ENCODE measurements around the gene MMP7.

The MMP7 gene

GRCh38 chr11:102493524-102493923 is 37.0 kb downstream of the MMP7 start:
- DNase-seq = no peak

GRCh38 chr11:102491969-102492368 is 38.6 kb downstream of the MMP7 start:
- no peak for DNase-seq

- DNase-seq = no peak
These were observed 41.1 kb downstream of the MMP7 start for GRCh38 chr11:102489186-102490145.

GRCh38 chr11:102488208-102488607 is 42.3 kb downstream of the MMP7 start:
- DNase-seq = no peak

- DNase-seq = no peak
These were observed 43.3 kb downstream of the MMP7 start for GRCh38 chr11:102487214-102487613.

- DNase-seq = no peak
These were observed 44.0 kb downstream of the MMP7 start for GRCh38 chr11:102486584-102486983.

- no peak for DNase-seq
These were observed 45.3 kb downstream of the MMP7 start for GRCh38 chr11:102485095-102485722.

- DNase-seq = no peak
These were observed 48.1 kb downstream of the MMP7 start for GRCh38 chr11:102482433-102482832.

- DNase-seq = no peak
These were observed 50.8 kb downstream of the MMP7 start for GRCh38 chr11:102479733-102480132.

GRCh38 chr11:102478673-102479299 is 51.8 kb downstream of the MMP7 start:
- no peak for DNase-seq

- DNase-seq = no peak
These were observed 53.7 kb downstream of the MMP7 start for GRCh38 chr11:102476812-102477211.

GRCh38 chr11:102476069-102476468 is 54.5 kb downstream of the MMP7 start:
- no peak for DNase-seq

- no peak for DNase-seq
These were observed 57.0 kb downstream of the MMP7 start for GRCh38 chr11:102473543-102473942.

- DNase-seq = no peak
These were observed 58.4 kb downstream of the MMP7 start for GRCh38 chr11:102472127-102472526.

- no peak for DNase-seq
These were observed 59.1 kb downstream of the MMP7 start for GRCh38 chr11:102471474-102471873.

Data from KG1 (cell line).